ENCODE measurements around the gene HMG20B.

HMG20B gene

GRCh38 chr19:3620817-3621547 lies 48.2 kb downstream of the HMG20B start:
- DNase-seq (ENCODE audit: low read depth): no peak

- no peak for DNase-seq (ENCODE audit: low read depth)
Observed at GRCh38 chr19:3621689-3622088, 48.9 kb downstream of the HMG20B start.

- no peak for DNase-seq (ENCODE audit: low read depth)
Observed at GRCh38 chr19:3622224-3622623, 49.5 kb downstream of the HMG20B start.

GRCh38 chr19:3623716-3624115 lies 51.0 kb downstream of the HMG20B start:
- no peak for DNase-seq (ENCODE audit: low read depth)

GRCh38 chr19:3625996-3626472 lies 53.3 kb downstream of the HMG20B start:
- no peak for DNase-seq (ENCODE audit: low read depth)

- peak; percentile 97 for DNase-seq (ENCODE audit: low read depth)
Observed at GRCh38 chr19:3626473-3627350, 54.0 kb downstream of the HMG20B start, which contains the start of gene CACTIN. TSS of gene CACTIN (minus strand) at chr19:3626790. CDS start at chr19:3626762, 28 bp downstream.

GRCh38 chr19:3627351-3627723 lies 54.6 kb downstream of the HMG20B start:
- DNase-seq (ENCODE audit: low read depth): no peak
